LoVo (cell line): ENCODE measurements around the gene BET1.
A peak's percentile ranks its signal among the peaks of the same experiment; 100 is the strongest.

Source experiments
- DNase-seq: peaks from one replicate; pipeline ENCODE4 v3.0.0-alpha.2; 2016; ENCODE audit warnings: low spot score

BET1 gene

GRCh38 chr7:94011714-94012353 is 7.7 kb upstream of the BET1 start:
- no peak for DNase-seq

GRCh38 chr7:94008537-94008936 is 4.4 kb upstream of the BET1 start:
- DNase-seq = peak; percentile 16

- no peak for DNase-seq
These were observed 1.6 kb upstream of the BET1 start for GRCh38 chr7:94005753-94006152.

- DNase-seq = peak; percentile 47
These were observed 620 bp downstream of the BET1 start for GRCh38 chr7:94003446-94004023.

GRCh38 chr7:94001396-94001795 is 2.8 kb downstream of the BET1 start:
- no peak for DNase-seq

GRCh38 chr7:93997868-93998267 is 6.3 kb downstream of the BET1 start:
- no peak for DNase-seq

GRCh38 chr7:93992421-93993110 is 11.6 kb downstream of the BET1 start:
- no peak for DNase-seq

DNA sequence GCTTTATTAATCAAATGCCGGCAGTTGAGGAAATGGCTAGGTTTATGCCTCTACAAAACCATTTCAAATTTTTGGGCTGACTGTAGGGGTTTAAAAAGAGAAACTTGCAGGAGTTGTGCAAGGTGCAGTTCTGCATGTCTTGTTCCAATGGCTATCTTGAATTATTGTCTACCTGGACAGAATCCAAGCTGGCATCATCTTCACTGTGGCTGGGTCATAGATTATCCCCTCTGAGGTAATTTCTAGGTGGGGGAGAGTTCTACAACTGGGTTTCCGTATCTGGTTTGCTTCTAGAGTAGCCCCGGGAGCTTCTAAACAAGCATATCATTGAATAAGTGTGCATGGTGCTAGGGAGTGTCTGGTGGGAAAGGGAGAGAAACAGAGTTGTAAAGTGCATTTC is 16.9 kb downstream of the BET1 start:
- no peak for DNase-seq

DNA sequence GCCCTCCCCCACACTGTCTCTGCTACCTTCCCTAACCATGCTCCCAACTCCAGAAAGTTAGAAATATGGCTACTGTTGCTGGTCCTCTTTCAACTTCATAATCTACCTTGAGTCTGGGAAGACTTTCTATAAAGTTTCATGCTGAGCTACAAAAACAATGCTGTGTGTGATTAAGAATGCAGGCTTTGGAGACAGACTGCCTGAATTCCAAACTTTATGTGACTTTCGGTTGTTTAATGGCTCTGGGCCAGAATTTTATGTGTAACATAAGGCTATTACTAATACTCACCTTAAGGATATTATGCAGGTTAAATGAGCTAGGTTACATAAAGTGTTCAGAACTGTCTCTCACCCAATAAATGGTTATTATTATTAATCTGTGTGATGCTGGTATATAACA is 19.1 kb downstream of the BET1 start:
- DNase-seq = no peak

- no peak for DNase-seq
These were observed 20.1 kb downstream of the BET1 start for GRCh38 chr7:93984024-93984423.

DNA sequence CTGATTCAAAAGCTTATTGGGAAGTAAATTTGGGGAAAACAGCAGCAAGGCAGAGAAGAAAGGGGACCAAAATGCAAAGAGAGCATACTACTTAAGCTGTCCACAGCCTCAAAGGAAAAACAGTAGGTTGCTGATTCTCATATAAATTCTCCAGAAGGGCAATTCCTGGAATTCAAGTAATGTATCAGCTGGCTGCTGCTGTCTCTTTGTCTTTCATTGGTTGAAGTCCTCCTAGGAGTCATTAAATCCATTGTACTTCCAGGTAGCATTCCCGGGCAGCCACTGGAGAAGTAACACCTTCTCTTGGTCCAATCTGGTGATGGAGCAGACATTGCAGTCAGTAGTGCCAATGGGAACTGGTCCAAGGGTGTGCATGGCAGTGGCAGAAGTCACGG is 22.7 kb downstream of the BET1 start:
- DNase-seq = peak; percentile 26

DNA sequence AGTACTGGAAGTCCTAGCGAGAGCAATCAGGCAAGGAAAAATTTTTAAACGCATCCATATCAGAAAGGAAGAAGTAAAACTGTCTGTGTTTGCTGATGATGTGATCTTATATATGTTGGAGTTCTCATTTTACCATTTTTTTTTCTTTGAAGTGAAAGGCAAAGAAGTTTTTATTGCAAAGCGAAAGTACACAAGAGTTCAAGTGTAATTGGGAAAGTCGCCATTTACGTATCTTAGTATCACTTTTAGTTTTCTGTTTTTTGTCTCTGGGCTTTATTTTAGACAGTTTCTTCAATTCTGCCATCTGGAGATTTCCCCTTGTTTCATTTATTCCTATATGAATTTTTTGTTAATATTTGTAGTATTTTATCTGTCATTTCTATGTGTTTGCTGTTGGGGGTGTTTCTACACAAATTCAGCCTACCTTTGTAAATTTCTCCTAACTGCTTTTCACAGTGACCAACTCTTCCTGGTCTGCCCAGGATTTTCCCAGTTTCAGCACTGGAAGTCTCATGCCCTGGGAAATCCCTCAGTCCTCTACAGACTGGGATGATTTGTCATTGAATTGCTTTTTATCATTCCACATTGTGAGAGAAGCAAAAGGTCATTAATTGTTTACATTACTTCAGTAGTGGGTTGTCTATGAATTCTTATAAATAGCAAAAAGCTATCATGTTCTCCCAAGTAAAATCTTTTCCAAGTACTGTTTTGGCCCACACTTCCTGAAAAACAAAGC is 23.2 kb downstream of the BET1 start:
- DNase-seq = no peak

- no peak for DNase-seq
These were observed 26.8 kb downstream of the BET1 start for GRCh38 chr7:93977211-93977950.

- no peak for DNase-seq
These were observed 31.0 kb downstream of the BET1 start for GRCh38 chr7:93973134-93973533.

- DNase-seq = no peak
These were observed 32.0 kb downstream of the BET1 start for GRCh38 chr7:93972029-93972725.

GRCh38 chr7:93968911-93969620 is 35.1 kb downstream of the BET1 start:
- no peak for DNase-seq

DNA sequence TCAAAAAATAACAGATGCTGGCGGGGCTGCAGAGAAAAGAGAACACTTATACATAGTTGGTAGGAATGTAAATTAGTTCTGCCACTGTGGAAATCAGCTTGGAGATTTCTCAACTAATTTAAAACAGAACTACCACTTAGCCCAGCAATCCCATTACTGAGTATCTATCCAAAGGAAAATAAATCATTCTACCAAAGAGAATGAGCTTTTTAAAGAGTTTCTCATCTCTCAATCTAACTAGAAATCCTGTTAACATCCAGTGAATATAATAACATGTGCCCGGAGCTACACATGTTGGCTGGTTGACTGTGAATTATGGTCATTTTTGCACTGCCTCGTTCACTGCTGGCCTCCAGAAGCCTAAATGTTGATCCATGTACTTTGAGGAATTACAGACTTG is 39.3 kb downstream of the BET1 start:
- no peak for DNase-seq

DNA sequence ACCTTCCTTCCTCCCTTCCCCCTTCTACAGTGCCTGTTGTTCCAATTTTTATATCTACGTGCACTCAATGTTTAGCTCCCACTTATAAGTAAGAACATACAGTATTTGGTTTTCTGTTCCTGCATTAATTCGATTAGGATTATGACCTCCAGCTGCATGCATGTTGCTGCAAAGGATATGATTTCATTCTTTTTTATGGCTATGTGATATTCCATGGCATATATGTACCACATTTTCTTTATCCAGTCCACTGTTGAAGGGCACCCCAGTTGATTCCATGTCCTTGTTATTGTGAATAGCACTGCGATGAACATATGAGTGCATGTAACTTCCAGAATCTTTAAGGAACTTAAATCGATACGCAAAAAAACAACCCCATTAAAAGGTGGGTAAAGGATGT is 39.9 kb downstream of the BET1 start:
- no peak for DNase-seq

DNA sequence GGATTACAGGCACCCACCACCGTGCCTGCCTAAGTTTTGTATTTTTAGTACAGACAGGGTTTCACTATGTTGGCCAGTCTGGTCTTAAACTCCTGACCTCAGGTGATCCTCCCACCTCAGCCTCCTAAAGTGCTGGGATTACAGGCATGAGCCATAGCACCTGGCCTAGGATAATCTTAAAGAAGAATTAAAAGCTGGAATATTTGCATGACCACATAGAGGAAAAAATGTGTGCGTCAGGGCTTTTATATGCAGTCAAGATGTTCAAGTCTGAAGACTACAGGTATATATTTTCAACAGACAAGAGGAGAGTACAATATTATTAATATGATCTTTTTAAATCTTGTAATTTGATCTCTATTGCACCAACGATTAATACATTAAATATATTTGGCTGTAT is 43.2 kb downstream of the BET1 start:
- no peak for DNase-seq

DNA sequence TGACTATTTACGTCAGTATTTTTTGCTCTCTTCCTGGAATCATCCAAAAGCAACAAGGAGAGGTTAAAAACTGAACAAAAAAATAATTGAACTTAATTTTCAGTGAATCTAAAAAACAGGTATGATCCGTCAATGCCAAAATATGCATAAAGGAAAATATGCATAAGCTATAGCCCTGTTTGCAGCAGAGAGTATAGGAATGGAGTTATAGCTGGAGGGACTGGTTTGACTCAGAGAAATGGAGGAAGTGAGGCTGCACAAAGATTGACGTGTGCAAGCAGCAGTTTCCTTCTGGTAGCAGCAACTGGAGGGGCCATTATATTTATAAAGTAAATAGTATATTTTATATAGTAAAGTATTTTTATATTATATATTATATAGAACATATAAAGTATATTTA is 45.5 kb downstream of the BET1 start:
- DNase-seq = no peak

DNA sequence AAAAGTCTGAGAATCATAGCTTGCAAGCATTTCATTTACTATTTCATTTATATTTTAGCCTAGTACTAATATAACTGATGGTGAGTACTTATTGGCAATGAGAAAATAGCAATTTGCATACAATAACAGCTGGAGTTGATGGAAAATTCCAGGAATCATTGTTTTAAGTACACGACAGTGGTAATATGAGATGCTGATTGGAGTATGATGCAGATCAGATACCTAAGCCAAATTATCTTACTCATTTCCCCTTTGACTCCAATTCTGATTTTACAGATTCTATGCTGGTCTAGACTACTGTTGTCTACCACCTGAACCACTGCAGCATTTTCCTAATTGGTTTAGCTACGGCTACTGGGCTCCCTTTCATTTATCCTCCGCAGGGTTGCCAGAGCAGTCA is 45.9 kb downstream of the BET1 start:
- DNase-seq = no peak
